Measurements from ENCODE around the gene INVS.

The INVS gene

DNA sequence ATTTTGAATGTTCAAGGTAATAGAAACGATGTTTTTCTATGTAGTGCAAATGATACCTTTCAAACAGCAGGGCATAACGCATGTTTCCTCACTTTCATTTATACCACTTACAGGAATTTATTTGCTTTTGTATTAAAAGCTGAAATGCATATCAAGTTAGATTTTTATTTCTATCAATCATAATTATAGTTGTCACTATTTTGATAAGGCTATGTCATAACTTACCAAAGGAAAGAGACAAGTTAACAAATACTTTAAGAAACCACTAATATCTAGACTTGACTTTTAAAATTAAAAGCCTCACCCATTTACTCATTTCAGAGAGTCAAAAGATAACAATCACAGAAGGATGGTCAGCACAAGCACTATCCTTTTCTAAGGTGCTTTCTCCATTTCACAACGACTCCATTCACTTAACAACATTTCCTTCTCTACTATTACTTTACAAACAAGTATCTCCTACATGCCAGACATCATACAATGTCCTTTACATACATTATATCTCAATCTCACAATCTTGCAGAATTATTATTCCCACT is 12.9 kb upstream of the INVS start:
- no peak for TF ChIP-seq NFIC (IDR thresholded peaks at IDR 0.05)
- no peak for TF ChIP-seq TAF1 (IDR thresholded peaks at IDR 0.05; ENCODE audit: low read depth)
- no peak for TF ChIP-seq TEAD4 (IDR thresholded peaks at IDR 0.05)
- no peak for TF ChIP-seq FOXM1 (IDR thresholded peaks at IDR 0.05; ENCODE audit: borderline replicate concordance, low read depth)
- TF ChIP-seq TCF12 (IDR thresholded peaks at IDR 0.05; ENCODE audit: low read depth): no peak
- no peak for TF ChIP-seq CREB1 (IDR thresholded peaks at IDR 0.05; ENCODE audit: low read depth)
- TF ChIP-seq ZBTB7A (IDR thresholded peaks at IDR 0.05; ENCODE audit: low read depth): no peak
- TF ChIP-seq EP300 (IDR thresholded peaks at IDR 0.05; ENCODE audit: borderline replicate concordance): no peak
- TF ChIP-seq RAD21 (IDR thresholded peaks at IDR 0.05; ENCODE audit: low read depth): no peak
- no peak for TF ChIP-seq REST (IDR thresholded peaks at IDR 0.05; ENCODE audit: low read depth)
- TF ChIP-seq CEBPB (IDR thresholded peaks at IDR 0.05): no peak
- TF ChIP-seq EGR1 (IDR thresholded peaks at IDR 0.05): no peak

- TF ChIP-seq CEBPB (IDR thresholded peaks at IDR 0.05): no peak
Measured at GRCh38 chr9:100087218-100087617, 11.8 kb upstream of the INVS start.

DNA sequence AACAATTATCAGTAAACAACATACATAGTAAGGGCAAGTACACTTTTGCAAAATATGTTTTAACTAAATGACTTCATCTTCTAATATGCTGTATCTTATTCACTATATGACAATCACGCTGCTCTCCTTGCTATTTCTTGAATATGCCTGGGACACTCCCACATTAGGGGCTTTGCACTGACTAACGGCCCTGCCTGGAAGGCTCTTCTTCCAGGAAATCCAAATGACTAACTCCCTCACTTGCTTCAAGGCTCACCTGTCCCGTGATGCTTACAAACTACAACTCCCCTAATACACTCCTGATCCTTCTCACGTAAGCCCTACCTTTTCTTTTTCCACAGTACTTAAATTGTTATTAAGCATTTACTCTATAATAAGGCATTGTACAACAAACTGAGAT is 10.8 kb upstream of the INVS start:
- no peak for TF ChIP-seq NFIC (IDR thresholded peaks at IDR 0.05)
- TF ChIP-seq YY1 (IDR thresholded peaks at IDR 0.05; ENCODE audit: low read depth): no peak
- TF ChIP-seq, protein P1, sequence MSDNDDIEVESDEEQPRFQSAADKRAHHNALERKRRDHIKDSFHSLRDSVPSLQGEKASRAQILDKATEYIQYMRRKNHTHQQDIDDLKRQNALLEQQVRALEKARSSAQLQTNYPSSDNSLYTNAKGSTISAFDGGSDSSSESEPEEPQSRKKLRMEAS (IDR thresholded peaks at IDR 0.05): no peak
- no peak for TF ChIP-seq FOXM1 (IDR thresholded peaks at IDR 0.05; ENCODE audit: borderline replicate concordance, low read depth)
- TF ChIP-seq TAF1 (IDR thresholded peaks at IDR 0.05; ENCODE audit: low read depth): no peak
- no peak for TF ChIP-seq CEBPB (IDR thresholded peaks at IDR 0.05)

GRCh38 chr9:100090880-100091279 is 8.2 kb upstream of the INVS start:
- TF ChIP-seq NFIC (IDR thresholded peaks at IDR 0.05): no peak
- no peak for TF ChIP-seq RAD21 (IDR thresholded peaks at IDR 0.05; ENCODE audit: low read depth)
- no peak for TF ChIP-seq TAF1 (IDR thresholded peaks at IDR 0.05; ENCODE audit: low read depth)
- no peak for TF ChIP-seq CREB1 (IDR thresholded peaks at IDR 0.05; ENCODE audit: low read depth)
- TF ChIP-seq, protein P1 (IDR thresholded peaks at IDR 0.05): no peak

DNA sequence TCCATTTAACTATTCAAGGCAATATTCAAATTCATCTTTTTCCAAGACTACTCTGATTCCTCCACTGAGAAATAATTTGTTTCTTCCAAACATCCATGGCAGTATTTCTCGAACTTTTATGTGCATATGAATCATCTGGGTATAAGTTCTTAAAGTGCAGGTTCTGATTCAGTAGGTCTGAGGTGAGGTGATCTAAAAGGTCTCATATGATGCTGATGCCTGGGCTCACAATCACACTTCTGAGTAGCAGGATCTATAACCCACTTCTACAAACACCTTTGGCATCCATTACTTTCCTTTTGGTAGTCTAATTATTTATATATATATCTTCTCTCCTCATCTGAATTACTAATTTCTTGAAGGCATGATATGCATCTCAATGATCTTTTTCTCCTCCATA is 7.4 kb upstream of the INVS start:
- TF ChIP-seq USF1 (IDR thresholded peaks at IDR 0.05) (no peak), CREB1 (IDR thresholded peaks at IDR 0.05; ENCODE audit: low read depth) (no peak), ZBTB7A (IDR thresholded peaks at IDR 0.05; ENCODE audit: low read depth) (no peak), TAF1 (IDR thresholded peaks at IDR 0.05; ENCODE audit: low read depth) (no peak), REST (IDR thresholded peaks at IDR 0.05; ENCODE audit: low read depth) (no peak), TCF12 (IDR thresholded peaks at IDR 0.05; ENCODE audit: low read depth) (no peak)
- TF ChIP-seq, protein P1 (IDR thresholded peaks at IDR 0.05): no peak

GRCh38 chr9:100092066-100092465 is 7.0 kb upstream of the INVS start:
- TF ChIP-seq YY1 (IDR thresholded peaks at IDR 0.05; ENCODE audit: low read depth) (no peak), USF1 (IDR thresholded peaks at IDR 0.05) (no peak), CEBPB (IDR thresholded peaks at IDR 0.05) (no peak), TCF12 (IDR thresholded peaks at IDR 0.05; ENCODE audit: low read depth) (no peak), ZBTB7A (IDR thresholded peaks at IDR 0.05; ENCODE audit: low read depth) (no peak), TAF1 (IDR thresholded peaks at IDR 0.05; ENCODE audit: low read depth) (no peak), FOXM1 (IDR thresholded peaks at IDR 0.05; ENCODE audit: borderline replicate concordance, low read depth) (no peak), REST (IDR thresholded peaks at IDR 0.05; ENCODE audit: low read depth) (no peak), CREB1 (IDR thresholded peaks at IDR 0.05; ENCODE audit: low read depth) (no peak), EGR1 (IDR thresholded peaks at IDR 0.05) (no peak), TEAD4 (IDR thresholded peaks at IDR 0.05) (no peak), NFIC (IDR thresholded peaks at IDR 0.05) (no peak), EP300 (IDR thresholded peaks at IDR 0.05; ENCODE audit: borderline replicate concordance) (no peak), RAD21 (IDR thresholded peaks at IDR 0.05; ENCODE audit: low read depth) (no peak)
- TF ChIP-seq, protein P1 (IDR thresholded peaks at IDR 0.05): no peak

Measured in Ishikawa (cell line).